Measurements from ENCODE around the gene KRTAP10-3. TPM values are rescaled to one million over a fixed set of nuclear protein-coding genes. Genes with fewer than 3 reads are reported as not detected.
A peak's percentile ranks its signal among the peaks of the same experiment; 100 is the strongest.
"Not testable (repeated sequence)": the region's sequence is repeated elsewhere in the genome, so short reads cannot be mapped to it uniquely, and the experiment has no call there.

KRTAP10-3 gene
- polyA plus RNA-seq, 2 of the 4 experiments (the other 2 are of a cell fraction), result not detected

DNA sequence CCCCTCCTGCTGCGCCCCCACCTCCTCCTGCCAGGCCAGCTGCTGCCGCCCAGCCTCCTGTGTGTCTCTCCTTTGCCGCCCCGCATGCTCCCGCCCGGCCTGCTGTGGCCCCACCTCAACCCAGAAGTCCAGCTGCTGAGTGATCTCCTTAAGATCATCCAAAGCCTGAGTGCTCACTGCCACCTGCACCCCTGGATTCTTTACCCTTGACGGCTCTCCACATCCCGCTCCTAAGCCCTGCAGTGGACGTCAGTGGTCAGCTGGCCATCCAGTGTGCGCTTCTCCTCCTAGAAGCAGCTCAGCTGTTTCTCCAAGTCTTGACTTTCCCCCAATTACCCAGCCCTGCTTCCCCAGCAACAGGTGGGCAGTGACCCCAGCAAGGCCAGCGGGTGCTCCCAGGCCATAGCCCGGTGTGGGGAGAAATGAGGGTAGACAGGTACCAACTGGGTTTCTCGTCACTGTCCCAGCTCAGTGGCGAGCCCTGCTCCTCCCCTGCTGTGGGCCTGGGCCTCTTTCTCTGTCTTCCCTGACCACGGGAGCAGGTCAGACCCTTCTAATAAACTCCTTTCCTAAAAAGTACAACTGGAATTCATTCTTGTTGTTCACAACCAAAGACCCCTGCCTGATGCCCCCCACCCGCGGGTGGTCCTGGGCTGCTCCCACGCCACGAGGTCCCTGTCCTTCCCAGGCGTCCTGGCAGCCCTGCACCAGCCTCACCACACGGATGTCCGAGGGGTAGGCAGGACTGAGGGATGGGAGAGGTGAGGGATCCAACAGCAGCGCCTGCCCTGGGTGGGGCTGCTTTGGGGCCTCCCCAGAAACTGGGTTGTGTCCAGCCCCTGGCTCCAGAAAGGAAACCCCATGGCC is 43.2 kb upstream of the KRTAP10-3 start:
- Histone ChIP-seq H3K4me3 (no peak overlapping the region), H3K27ac (no peak overlapping the region), H3K4me2 (no peak overlapping the region), H3K4me1 (no peaks in the 10 kb centered on the region), H3K9me3 (no peaks in the 10 kb centered on the region)
- ChIA-PET POLR2A (no interaction called here), CTCF (interaction anchor here (0.6 kb wide), 1 partner anchor 49 kb away, joined by 3 read pairs; no protein-coding TSS in a partner anchor)
- FAIRE-seq, result no peak
- no peak; a peak in 1 of 6 replicates for ATAC-seq
- WGBS (ENCODE audit: missing lambda C conversion rate), result 77% methylated on average over 17 of the region's 23 CpGs
- TF ChIP-seq CEBPB (IDR thresholded peaks at IDR 0.05), result no peak
- no peak for TF ChIP-seq ZC3H11A (IDR thresholded peaks at IDR 0.05)
- TF ChIP-seq USF2 (IDR thresholded peaks at IDR 0.05), result no peak
- TF ChIP-seq, protein P1, sequence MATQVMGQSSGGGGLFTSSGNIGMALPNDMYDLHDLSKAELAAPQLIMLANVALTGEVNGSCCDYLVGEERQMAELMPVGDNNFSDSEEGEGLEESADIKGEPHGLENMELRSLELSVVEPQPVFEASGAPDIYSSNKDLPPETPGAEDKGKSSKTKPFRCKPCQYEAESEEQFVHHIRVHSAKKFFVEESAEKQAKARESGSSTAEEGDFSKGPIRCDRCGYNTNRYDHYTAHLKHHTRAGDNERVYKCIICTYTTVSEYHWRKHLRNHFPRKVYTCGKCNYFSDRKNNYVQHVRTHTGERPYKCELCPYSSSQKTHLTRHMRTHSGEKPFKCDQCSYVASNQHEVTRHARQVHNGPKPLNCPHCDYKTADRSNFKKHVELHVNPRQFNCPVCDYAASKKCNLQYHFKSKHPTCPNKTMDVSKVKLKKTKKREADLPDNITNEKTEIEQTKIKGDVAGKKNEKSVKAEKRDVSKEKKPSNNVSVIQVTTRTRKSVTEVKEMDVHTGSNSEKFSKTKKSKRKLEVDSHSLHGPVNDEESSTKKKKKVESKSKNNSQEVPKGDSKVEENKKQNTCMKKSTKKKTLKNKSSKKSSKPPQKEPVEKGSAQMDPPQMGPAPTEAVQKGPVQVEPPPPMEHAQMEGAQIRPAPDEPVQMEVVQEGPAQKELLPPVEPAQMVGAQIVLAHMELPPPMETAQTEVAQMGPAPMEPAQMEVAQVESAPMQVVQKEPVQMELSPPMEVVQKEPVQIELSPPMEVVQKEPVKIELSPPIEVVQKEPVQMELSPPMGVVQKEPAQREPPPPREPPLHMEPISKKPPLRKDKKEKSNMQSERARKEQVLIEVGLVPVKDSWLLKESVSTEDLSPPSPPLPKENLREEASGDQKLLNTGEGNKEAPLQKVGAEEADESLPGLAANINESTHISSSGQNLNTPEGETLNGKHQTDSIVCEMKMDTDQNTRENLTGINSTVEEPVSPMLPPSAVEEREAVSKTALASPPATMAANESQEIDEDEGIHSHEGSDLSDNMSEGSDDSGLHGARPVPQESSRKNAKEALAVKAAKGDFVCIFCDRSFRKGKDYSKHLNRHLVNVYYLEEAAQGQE (IDR thresholded peaks at IDR 0.05), result no peak
- TF ChIP-seq, protein P2, sequence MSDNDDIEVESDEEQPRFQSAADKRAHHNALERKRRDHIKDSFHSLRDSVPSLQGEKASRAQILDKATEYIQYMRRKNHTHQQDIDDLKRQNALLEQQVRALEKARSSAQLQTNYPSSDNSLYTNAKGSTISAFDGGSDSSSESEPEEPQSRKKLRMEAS (IDR thresholded peaks at IDR 0.05), result no peak
- no peak for TF ChIP-seq KDM5A (IDR thresholded peaks at IDR 0.05)
- TF ChIP-seq TFCP2L1 (CRISPR knock-in tag; IDR thresholded peaks at IDR 0.05), result no peak
- no peak for TF ChIP-seq RFX5 (IDR thresholded peaks at IDR 0.05)
- no peak for TF ChIP-seq HES2 (IDR thresholded peaks at IDR 0.05)
- TF ChIP-seq FOSL2 (IDR thresholded peaks at IDR 0.05), result no peak
- no peak for TF ChIP-seq FOSL2 (CRISPR knock-in tag; IDR thresholded peaks at IDR 0.05)
- TF ChIP-seq RARB (CRISPR knock-in tag; IDR thresholded peaks at IDR 0.05), result no peak
- no peak for TF ChIP-seq NPAS2 (CRISPR knock-in tag; IDR thresholded peaks at IDR 0.05; ENCODE audit: borderline replicate concordance)
- no peak for TF ChIP-seq EHF (CRISPR knock-in tag; IDR thresholded peaks at IDR 0.05)
- DNase-seq (ENCODE audit: low read depth in 1 of 2, low spot score in 1 of 2), result no peak

GRCh38 chr21:44601091-44601490 is 42.5 kb upstream of the KRTAP10-3 start:
- POLR2A ChIA-PET, CTCF ChIA-PET: not testable (repeated sequence)
- WGBS (ENCODE audit: missing lambda C conversion rate), result 45% methylated on average over 3 of the region's 10 CpGs

GRCh38 chr21:44600118-44600978 is 41.8 kb upstream of the KRTAP10-3 start, which contains the start of gene KRTAP10-7:
Gene KRTAP10-7, plus strand, starts transcription at chr21:44600597. Its CDS starts 25 bp downstream, at chr21:44600622.
- H3K27ac ChIP-seq; ATAC-seq; FAIRE-seq; DNase-seq (ENCODE audit: low read depth in 1 of 2, low spot score in 1 of 2); POLR2A ChIA-PET; H3K4me1 ChIP-seq; H3K4me2 ChIP-seq; CTCF ChIA-PET; H3K4me3 ChIP-seq; H3K9me3 ChIP-seq: not testable (repeated sequence)
- WGBS (ENCODE audit: missing lambda C conversion rate), result 53% methylated on average over 11 of the region's 23 CpGs

More at GRCh38 chr21:44601091-44601490, 42.5 kb upstream of the KRTAP10-3 start:
- H3K4me3 ChIP-seq; H3K4me2 ChIP-seq; H3K4me1 ChIP-seq; H3K9me3 ChIP-seq; DNase-seq (ENCODE audit: low read depth in 1 of 2, low spot score in 1 of 2); FAIRE-seq; H3K27ac ChIP-seq: not testable (repeated sequence)
- peak in 1 of 2 experiments; percentile 51; a peak in 2 of 6 replicates for ATAC-seq

Measured in A549 (cell line).